Smooth muscle cell of the brain vasculature (primary cell): ENCODE results near the gene TMEM53.

Source experiments
- DNase-seq: peaks from one replicate; pipeline ENCODE4 v3.0.0-alpha.2; 2012; ENCODE audit warnings: low read depth, low spot score

TMEM53 gene

DNA sequence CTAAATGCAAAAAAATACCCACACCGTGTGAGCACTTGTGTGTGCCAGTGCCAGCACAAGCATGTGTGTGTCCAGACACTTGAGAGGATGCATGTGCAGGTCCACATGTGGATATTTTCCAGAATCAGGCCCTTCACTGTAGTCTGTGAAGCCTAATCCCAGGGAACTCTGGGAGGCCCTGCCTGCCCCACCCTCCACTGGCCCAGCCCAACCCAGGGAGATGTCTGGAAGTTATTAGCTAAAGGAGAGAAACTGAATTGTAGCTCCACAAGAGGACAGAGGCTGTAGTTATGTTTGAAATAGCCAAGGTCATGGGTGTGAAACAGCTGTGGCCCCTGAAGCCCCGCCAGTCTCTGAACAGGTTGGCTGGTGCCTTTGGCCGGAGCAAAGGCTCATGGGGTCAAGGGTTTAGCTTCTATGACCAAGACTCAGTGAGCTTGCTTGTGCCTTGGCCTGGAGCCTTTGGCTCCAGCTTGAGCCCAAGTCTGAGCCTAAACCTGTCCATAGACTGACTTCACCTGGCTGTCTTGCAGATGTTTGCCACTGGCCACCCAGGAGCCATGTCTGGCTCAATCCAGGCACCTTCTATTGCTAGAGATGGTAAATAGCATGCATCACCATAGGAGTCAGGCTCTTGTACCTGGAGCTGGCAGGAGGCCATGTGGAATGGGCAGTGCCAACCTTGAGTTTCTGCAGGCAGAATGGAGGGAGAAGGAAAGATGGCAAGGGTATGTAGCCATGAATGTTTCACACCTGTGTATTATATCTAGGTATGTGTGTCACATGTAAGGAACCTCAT is 69.9 kb downstream of the TMEM53 start:
- no peak for DNase-seq

DNA sequence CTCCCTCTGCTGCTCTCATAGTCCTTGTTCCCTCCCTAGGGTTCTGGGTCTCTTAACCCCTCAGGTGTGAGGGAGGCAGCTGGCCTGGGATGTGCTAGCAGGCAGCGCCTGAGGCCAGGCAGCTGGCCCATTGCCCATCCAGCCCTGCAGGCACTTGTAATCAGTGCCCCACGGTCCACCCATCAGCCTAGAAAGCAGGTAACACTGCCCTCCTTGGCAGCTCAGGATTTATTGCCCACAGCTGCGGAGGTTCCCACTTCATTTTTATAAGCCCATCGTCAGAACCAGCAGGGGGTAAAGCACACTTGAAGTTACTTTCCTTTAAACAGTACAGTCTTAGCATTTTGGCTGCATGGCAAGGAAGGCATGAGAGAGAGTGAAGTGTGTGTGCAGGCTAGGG is 70.6 kb downstream of the TMEM53 start:
- DNase-seq: no peak
